ENCODE results near the gene ADAT3. TPM values are rescaled to one million over a fixed set of nuclear protein-coding genes. Genes with fewer than 3 reads are reported as not detected.
"Not testable (repeated sequence)": the region's sequence is repeated elsewhere in the genome, so short reads cannot be mapped to it uniquely, and the experiment has no call there.

Gene ADAT3
- total RNA-seq, 1 donor from 2014 or later, result 5.7 TPM

DNA sequence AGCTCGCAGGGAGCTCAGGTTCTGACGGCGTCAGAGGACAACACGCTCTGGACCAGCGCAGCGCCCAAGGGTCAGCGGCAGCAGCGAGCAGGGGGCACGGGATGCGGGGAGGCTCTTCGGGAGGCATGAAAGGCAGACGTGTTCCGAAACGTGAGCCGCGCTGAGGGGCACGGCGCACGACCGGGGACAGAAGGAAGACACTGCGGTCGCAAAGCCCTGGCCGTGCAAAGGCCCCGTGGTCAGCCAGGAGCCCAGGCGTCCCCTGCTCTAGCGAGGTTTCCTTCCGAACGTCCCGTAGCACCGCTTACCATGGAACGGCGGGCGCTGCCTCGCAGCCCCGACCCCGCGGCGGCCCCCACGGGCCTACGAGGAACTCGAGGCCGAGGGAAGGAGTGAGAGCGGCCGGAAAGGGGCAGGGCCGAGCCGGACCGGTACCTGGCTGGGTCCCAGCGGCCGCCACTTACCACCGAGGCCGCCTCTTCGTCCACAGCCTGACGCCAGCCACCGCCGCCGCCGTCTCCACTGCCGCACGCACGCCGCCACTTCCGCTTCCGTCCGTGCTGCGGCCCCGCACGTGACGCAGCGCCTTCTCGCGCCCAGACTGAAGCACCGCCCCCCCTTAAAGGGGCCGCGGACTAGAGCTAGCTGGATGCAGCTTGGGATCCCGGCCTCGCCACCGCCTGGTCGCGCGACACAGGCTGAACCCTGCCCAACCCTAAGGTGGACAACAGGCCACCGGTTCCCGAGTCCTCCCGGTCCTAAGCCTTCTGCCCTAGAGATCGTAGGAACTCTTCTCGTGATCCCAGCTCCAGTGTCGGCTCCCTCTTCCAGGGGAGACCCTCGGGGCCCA, 29.3 kb upstream of the ADAT3 start:
- H3K9me3 Mint-ChIP-seq (ENCODE audit: unreplicated experiment), result no peaks in the 10 kb centered on the region
- Histone ChIP-seq H2AFZ (ENCODE audit: low read depth, low read length) (peak overlapping the region; percentile 82), H4K20me1 (ENCODE audit: insufficient read depth, low read length) (peaks cover 40% of the 10 kb centered on the region), H3K4me2 (ENCODE audit: low read length) (peak overlapping the region; percentile 90), H3K27ac (ENCODE audit: low read depth, low read length) (peak overlapping the region; percentile 90), H3K4me1 (ENCODE audit: insufficient read depth, low read length) (peaks cover 25% of the 10 kb centered on the region), H3K9me3 (ENCODE audit: insufficient read depth, low read depth, low read length) (no peaks in the 10 kb centered on the region), H3K9ac (ENCODE audit: low read length) (peak overlapping the region; percentile 93), H3K36me3 (ENCODE audit: insufficient read depth, low read length) (peaks cover 2% of the 10 kb centered on the region), H3K79me2 (ENCODE audit: insufficient read depth, low read length) (peaks cover 64% of the 10 kb centered on the region), H3K4me3 (ENCODE audit: insufficient read depth, low read depth, low read length) (peak overlapping the region; percentile 90), H3K27me3 (ENCODE audit: insufficient read depth, low read length) (no peaks in the 10 kb centered on the region)
- no peak for FAIRE-seq
- DNase-seq (ENCODE audit: low read depth), result peak; percentile 69
- TF ChIP-seq, protein P1, sequence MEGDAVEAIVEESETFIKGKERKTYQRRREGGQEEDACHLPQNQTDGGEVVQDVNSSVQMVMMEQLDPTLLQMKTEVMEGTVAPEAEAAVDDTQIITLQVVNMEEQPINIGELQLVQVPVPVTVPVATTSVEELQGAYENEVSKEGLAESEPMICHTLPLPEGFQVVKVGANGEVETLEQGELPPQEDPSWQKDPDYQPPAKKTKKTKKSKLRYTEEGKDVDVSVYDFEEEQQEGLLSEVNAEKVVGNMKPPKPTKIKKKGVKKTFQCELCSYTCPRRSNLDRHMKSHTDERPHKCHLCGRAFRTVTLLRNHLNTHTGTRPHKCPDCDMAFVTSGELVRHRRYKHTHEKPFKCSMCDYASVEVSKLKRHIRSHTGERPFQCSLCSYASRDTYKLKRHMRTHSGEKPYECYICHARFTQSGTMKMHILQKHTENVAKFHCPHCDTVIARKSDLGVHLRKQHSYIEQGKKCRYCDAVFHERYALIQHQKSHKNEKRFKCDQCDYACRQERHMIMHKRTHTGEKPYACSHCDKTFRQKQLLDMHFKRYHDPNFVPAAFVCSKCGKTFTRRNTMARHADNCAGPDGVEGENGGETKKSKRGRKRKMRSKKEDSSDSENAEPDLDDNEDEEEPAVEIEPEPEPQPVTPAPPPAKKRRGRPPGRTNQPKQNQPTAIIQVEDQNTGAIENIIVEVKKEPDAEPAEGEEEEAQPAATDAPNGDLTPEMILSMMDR (IDR thresholded peaks at IDR 0.05; ENCODE audit: insufficient read depth, low read depth, low read length), result no peak
- TF ChIP-seq EZH2 (IDR thresholded peaks at IDR 0.05; ENCODE audit: insufficient read depth, low read length), result no peak
- H3K36me3 Mint-ChIP-seq (ENCODE audit: low read depth, unreplicated experiment), result no peaks in the 10 kb centered on the region
- peak overlapping the region; percentile 90 for H3K27ac Mint-ChIP-seq (ENCODE audit: unreplicated experiment)
- peaks cover 7% of the 10 kb centered on the region for H3K4me1 Mint-ChIP-seq (ENCODE audit: low read depth, unreplicated experiment)
- peak overlapping the region; percentile 97 for H3K4me3 Mint-ChIP-seq (ENCODE audit: unreplicated experiment)
- H3K27me3 Mint-ChIP-seq (ENCODE audit: low read depth, unreplicated experiment), result no peaks in the 10 kb centered on the region

DNA sequence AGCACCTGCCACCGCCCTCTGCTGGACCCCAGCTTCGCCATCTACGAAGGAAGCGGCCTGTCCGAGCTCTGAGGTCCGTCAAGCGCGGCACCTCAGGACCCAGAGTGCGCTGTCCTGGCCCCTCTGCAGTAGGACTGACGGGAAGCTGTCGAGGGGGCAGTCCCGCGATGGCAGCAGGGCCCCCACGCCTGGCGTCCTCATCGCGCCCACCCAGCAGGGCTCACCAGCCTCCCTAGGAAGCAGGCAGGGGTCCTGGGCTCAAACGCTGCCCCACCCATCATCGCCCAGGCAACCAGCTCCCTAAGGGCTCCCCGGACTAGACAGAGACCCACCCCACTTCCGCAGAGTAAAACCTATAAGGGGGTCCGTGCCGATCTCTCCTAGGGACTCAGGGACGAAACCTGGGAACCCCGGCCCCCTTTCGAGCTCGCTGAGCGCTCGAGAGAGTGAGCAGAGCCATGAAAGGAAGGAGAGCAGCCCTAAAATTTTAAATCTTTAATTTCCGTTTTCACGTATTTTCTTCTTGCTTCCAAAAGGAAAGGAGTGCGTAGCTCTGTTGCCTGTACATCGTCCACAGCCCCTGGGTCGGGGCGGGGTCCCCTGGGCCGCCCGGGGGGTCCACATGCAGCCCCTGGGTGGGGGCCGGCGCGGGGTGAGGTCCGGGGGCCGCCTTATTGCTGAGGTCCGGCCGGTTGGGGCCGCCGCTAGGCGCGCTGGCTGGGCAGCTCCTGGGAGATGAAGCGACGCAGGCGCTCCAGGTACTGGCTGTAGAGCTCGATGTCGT, 28.5 kb upstream of the ADAT3 start:
- H3K4me3 ChIP-seq (ENCODE audit: insufficient read depth, low read depth, low read length), result peak overlapping the region; percentile 90
- peak overlapping the region; percentile 93 for H3K9ac ChIP-seq (ENCODE audit: low read length)
- peak overlapping the region; percentile 54 for H3K27ac ChIP-seq (ENCODE audit: low read depth, low read length)
- H3K4me1 Mint-ChIP-seq (ENCODE audit: low read depth, unreplicated experiment); H3K36me3 Mint-ChIP-seq (ENCODE audit: low read depth, unreplicated experiment); H3K9me3 Mint-ChIP-seq (ENCODE audit: unreplicated experiment); H3K27me3 Mint-ChIP-seq (ENCODE audit: low read depth, unreplicated experiment); H3K9me3 ChIP-seq (ENCODE audit: insufficient read depth, low read depth, low read length); H3K27me3 ChIP-seq (ENCODE audit: insufficient read depth, low read length); FAIRE-seq; H3K36me3 ChIP-seq (ENCODE audit: insufficient read depth, low read length); DNase-seq (ENCODE audit: low read depth): not testable (repeated sequence)
- peak overlapping the region; percentile 90 for H3K4me2 ChIP-seq (ENCODE audit: low read length)
- peaks cover 43% of the 10 kb centered on the region for H4K20me1 ChIP-seq (ENCODE audit: insufficient read depth, low read length)
- H3K27ac Mint-ChIP-seq (ENCODE audit: unreplicated experiment), result peak overlapping the region; percentile 72
- peak overlapping the region; percentile 82 for H2AFZ ChIP-seq (ENCODE audit: low read depth, low read length)
- peak overlapping the region; percentile 86 for H3K4me3 Mint-ChIP-seq (ENCODE audit: unreplicated experiment)
- H3K4me1 ChIP-seq (ENCODE audit: insufficient read depth, low read length), result peaks cover 25% of the 10 kb centered on the region
- peaks cover 59% of the 10 kb centered on the region for H3K79me2 ChIP-seq (ENCODE audit: insufficient read depth, low read length)

DNA sequence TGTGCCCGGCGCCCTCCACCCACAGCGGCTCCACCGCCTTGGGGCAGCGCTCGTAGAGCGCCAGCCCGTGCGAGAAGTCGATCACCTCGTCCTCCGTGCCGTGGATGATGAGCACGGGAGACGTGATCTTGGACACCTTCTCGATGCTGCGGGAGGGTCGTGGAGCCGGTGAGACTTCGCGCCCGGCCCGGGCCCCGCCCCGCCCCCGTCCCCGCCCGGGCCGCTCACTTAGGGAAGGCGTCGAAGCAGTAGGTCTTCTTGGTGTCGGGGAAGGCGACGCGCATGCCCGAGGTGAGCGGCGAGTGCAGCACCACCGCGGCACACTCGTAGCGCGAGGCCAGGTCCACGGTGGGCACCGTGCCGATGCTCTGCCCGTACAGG, 27.9 kb upstream of the ADAT3 start:
- Histone ChIP-seq H3K79me2 (ENCODE audit: insufficient read depth, low read length) (peaks cover 61% of the 10 kb centered on the region), H4K20me1 (ENCODE audit: insufficient read depth, low read length) (peaks cover 49% of the 10 kb centered on the region), H3K4me1 (ENCODE audit: insufficient read depth, low read length) (peaks cover 28% of the 10 kb centered on the region)
- H3K27me3 ChIP-seq (ENCODE audit: insufficient read depth, low read length); H3K9ac ChIP-seq (ENCODE audit: low read length); H2AFZ ChIP-seq (ENCODE audit: low read depth, low read length); H3K27ac Mint-ChIP-seq (ENCODE audit: unreplicated experiment); FAIRE-seq; H3K4me3 Mint-ChIP-seq (ENCODE audit: unreplicated experiment); H3K27me3 Mint-ChIP-seq (ENCODE audit: low read depth, unreplicated experiment); H3K9me3 ChIP-seq (ENCODE audit: insufficient read depth, low read depth, low read length); H3K4me1 Mint-ChIP-seq (ENCODE audit: low read depth, unreplicated experiment); H3K9me3 Mint-ChIP-seq (ENCODE audit: unreplicated experiment); H3K4me2 ChIP-seq (ENCODE audit: low read length); DNase-seq (ENCODE audit: low read depth); H3K27ac ChIP-seq (ENCODE audit: low read depth, low read length); H3K4me3 ChIP-seq (ENCODE audit: insufficient read depth, low read depth, low read length); H3K36me3 ChIP-seq (ENCODE audit: insufficient read depth, low read length); H3K36me3 Mint-ChIP-seq (ENCODE audit: low read depth, unreplicated experiment): not testable (repeated sequence)

DNA sequence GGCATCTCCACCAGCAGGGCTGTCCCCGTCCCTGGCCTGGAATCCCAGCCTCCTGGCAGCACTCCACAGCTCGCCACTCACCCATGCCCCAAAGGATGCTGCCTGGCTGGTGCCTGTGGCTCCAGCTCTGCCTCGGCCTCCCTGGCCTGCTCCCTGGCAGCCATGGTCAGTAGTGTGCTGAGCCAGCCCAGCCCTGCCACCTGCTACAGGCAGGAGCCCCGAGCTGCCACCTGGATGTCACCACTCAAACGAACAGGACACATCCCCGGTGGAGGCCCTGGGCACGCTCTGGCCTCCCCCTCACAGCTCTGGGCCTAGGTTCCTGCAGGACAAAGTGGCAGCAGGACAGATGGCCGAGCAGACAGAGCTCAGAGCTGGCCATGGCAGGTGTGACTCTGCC, 26.6 kb upstream of the ADAT3 start:
- not testable (repeated sequence) for H3K9me3 ChIP-seq (ENCODE audit: insufficient read depth, low read depth, low read length); H3K4me3 Mint-ChIP-seq (ENCODE audit: unreplicated experiment); DNase-seq (ENCODE audit: low read depth); H3K4me3 ChIP-seq (ENCODE audit: insufficient read depth, low read depth, low read length); FAIRE-seq; H3K4me2 ChIP-seq (ENCODE audit: low read length); H2AFZ ChIP-seq (ENCODE audit: low read depth, low read length); H3K27me3 Mint-ChIP-seq (ENCODE audit: low read depth, unreplicated experiment); H3K27me3 ChIP-seq (ENCODE audit: insufficient read depth, low read length); H3K36me3 ChIP-seq (ENCODE audit: insufficient read depth, low read length); H3K36me3 Mint-ChIP-seq (ENCODE audit: low read depth, unreplicated experiment); H3K9me3 Mint-ChIP-seq (ENCODE audit: unreplicated experiment); H3K27ac ChIP-seq (ENCODE audit: low read depth, low read length); H3K9ac ChIP-seq (ENCODE audit: low read length); H3K27ac Mint-ChIP-seq (ENCODE audit: unreplicated experiment)
- H4K20me1 ChIP-seq (ENCODE audit: insufficient read depth, low read length), result peaks cover 53% of the 10 kb centered on the region
- H3K4me1 Mint-ChIP-seq (ENCODE audit: low read depth, unreplicated experiment), result peaks cover 21% of the 10 kb centered on the region
- peaks cover 32% of the 10 kb centered on the region for H3K4me1 ChIP-seq (ENCODE audit: insufficient read depth, low read length)
- H3K79me2 ChIP-seq (ENCODE audit: insufficient read depth, low read length), result peaks cover 61% of the 10 kb centered on the region

DNA sequence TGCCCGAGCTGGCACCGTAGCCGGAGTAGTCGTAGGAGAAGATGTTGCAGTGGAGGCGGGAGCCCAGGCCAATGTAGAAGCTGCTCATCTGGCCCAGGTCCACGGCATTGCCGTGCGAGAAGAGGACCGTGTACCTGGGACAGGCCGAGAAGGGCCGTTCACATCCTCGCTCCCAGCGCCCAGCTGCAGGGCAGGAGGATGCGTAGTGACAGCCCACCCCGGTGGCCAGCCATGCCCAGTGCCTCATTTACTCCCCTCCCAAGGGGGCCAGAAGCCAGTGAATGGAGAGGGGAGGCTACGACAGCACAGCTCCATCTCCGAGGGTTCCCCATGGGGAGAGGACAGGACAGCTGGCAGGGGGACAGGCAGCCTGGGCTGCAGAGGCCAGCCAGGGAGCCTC, 25.2 kb upstream of the ADAT3 start:
- not testable (repeated sequence) for H2AFZ ChIP-seq (ENCODE audit: low read depth, low read length); H3K27me3 ChIP-seq (ENCODE audit: insufficient read depth, low read length); DNase-seq (ENCODE audit: low read depth); H3K4me3 ChIP-seq (ENCODE audit: insufficient read depth, low read depth, low read length); H3K9me3 ChIP-seq (ENCODE audit: insufficient read depth, low read depth, low read length); H3K4me2 ChIP-seq (ENCODE audit: low read length); H3K27ac Mint-ChIP-seq (ENCODE audit: unreplicated experiment); H3K36me3 Mint-ChIP-seq (ENCODE audit: low read depth, unreplicated experiment); H3K36me3 ChIP-seq (ENCODE audit: insufficient read depth, low read length); H3K27ac ChIP-seq (ENCODE audit: low read depth, low read length); H3K9me3 Mint-ChIP-seq (ENCODE audit: unreplicated experiment); H3K4me3 Mint-ChIP-seq (ENCODE audit: unreplicated experiment); H3K9ac ChIP-seq (ENCODE audit: low read length); FAIRE-seq; H3K27me3 Mint-ChIP-seq (ENCODE audit: low read depth, unreplicated experiment)
- H3K4me1 Mint-ChIP-seq (ENCODE audit: low read depth, unreplicated experiment), result peaks cover 23% of the 10 kb centered on the region
- peaks cover 30% of the 10 kb centered on the region for H3K4me1 ChIP-seq (ENCODE audit: insufficient read depth, low read length)
- peaks cover 61% of the 10 kb centered on the region for H3K79me2 ChIP-seq (ENCODE audit: insufficient read depth, low read length)
- peaks cover 54% of the 10 kb centered on the region for H4K20me1 ChIP-seq (ENCODE audit: insufficient read depth, low read length)
